GM23248 (cell line): ENCODE results near the gene ZBTB44. TPM values are rescaled to one million over a fixed set of nuclear protein-coding genes. Genes with fewer than 3 reads are reported as not detected.
"Not testable (repeated sequence)": the region's sequence is repeated elsewhere in the genome, so short reads cannot be mapped to it uniquely, and the experiment has no call there.

ENCODE experiments used
- DNase-seq: peaks from one replicate; pipeline ENCODE4 v3.0.0-alpha.2; 2015
- H2AFZ ChIP-seq: fragments of 200-600 bp; sonication (generic); 2 replicates; pipeline ENCODE4 v1.6.1; 2016; ENCODE audit warnings: antibody characterized with exemption
- H3F3A ChIP-seq: fragments of 200-600 bp; sonication (generic); 2 replicates; pipeline ENCODE4 v1.6.1; 2016; ENCODE audit warnings: mild to moderate bottlenecking, antibody characterized with exemption, mixed run types; ENCODE audit not compliant: insufficient read depth
- H3K27ac ChIP-seq: fragments of 200-600 bp; sonication (generic); 2 replicates; pipeline ENCODE4 v1.5.1; 2016; ENCODE audit warnings: mild to moderate bottlenecking
- H3K27me3 ChIP-seq: fragments of 200-600 bp; sonication (generic); replicated peaks from 2 replicates; pipeline ENCODE4 v1.6.1; 2016; ENCODE audit warnings: mild to moderate bottlenecking; ENCODE audit not compliant: insufficient read depth
- H3K36me3 ChIP-seq: fragments of 200-600 bp; sonication (generic); 2 replicates; pipeline ENCODE4 v1.6.1; 2016; ENCODE audit warnings: low read depth, mild to moderate bottlenecking
- H3K4me1 ChIP-seq: fragments of 200-600 bp; sonication (generic); 2 replicates; pipeline ENCODE4 v1.6.1; 2016; ENCODE audit warnings: mild to moderate bottlenecking; ENCODE audit not compliant: insufficient read depth
- H3K4me2 ChIP-seq: fragments of 200-600 bp; sonication (generic); one replicate; pipeline ENCODE4 v1.6.1; 2016; ENCODE audit warnings: mild to moderate bottlenecking; ENCODE audit not compliant: unreplicated experiment
- H3K4me3 ChIP-seq: fragments of 200-600 bp; sonication (generic); 2 replicates; pipeline ENCODE4 v1.5.1; 2016; ENCODE audit warnings: mild to moderate bottlenecking
- H3K79me2 ChIP-seq: fragments of 200-600 bp; sonication (generic); 2 replicates; pipeline ENCODE4 v1.6.1; 2016; ENCODE audit warnings: mild to moderate bottlenecking; ENCODE audit not compliant: insufficient read depth
- H3K9ac ChIP-seq: fragments of 200-600 bp; sonication (generic); 2 replicates; pipeline ENCODE4 v1.6.1; 2016; ENCODE audit warnings: mild to moderate bottlenecking
- H3K9me2 ChIP-seq: fragments of 200-600 bp; sonication (generic); 2 replicates; pipeline ENCODE4 v1.6.1; 2016; ENCODE audit warnings: mixed run types, mild to moderate bottlenecking, moderate library complexity; ENCODE audit not compliant: insufficient read depth
- H3K9me3 ChIP-seq: fragments of 200-600 bp; sonication (generic); one replicate; pipeline ENCODE4 v1.6.1; 2017; ENCODE audit warnings: low read depth
- H4K20me1 ChIP-seq: fragments of 200-600 bp; sonication (generic); 2 replicates; pipeline ENCODE4 v1.6.0; 2016; ENCODE audit not compliant: insufficient read depth
- EZH2 ChIP-seq: fragments of 200-600 bp; sonication (generic); IDR thresholded peaks from 2 replicates; pipeline ENCODE4 v1.6.1; 2018; ENCODE audit warnings: antibody characterized with exemption, mild to moderate bottlenecking; ENCODE audit not compliant: insufficient read depth, poor library complexity, severe bottlenecking
- EZH2phosphoT487 ChIP-seq: fragments of 200-600 bp; sonication (generic); IDR thresholded peaks from 2 replicates; pipeline ENCODE4 v1.6.1; 2018; ENCODE audit warnings: antibody characterized with exemption, moderate library complexity, mild to moderate bottlenecking, low read depth; ENCODE audit not compliant: insufficient read depth
- WGBS, 2 experiments: methylation state at CpG; one replicate each; pipeline ENCODE4 v1.1.6; 2015 to 2017; ENCODE audit warnings: low lambda C conversion rate in 2 of 2, low coverage in 1 of 2; ENCODE audit errors: missing lambda C conversion rate in 2 of 2; 5-methylcytosine and 5-hydroxymethylcytosine counted together
- in situ Hi-C: fragments of 300-500 bp; cut with MboI; formaldehyde crosslinking; loops from 2 replicates; pipeline ENCODE4 v1.15.0; 2020
- polyA plus RNA-seq: library from polyadenylated mRNA; unstranded; fragments of >200 nt; fragmentation: Nextera tagmentation; extraction: Ambion mirVana; gene quantifications from 2 replicates; pipeline ENCODE4 v1.2.1, GENCODE V29; 2016
- total RNA-seq: library from RNA; depleted of rRNA; stranded (reverse); fragments of >200 nt; shearing (Covaris generic); gene quantifications from 2 replicates; pipeline ENCODE4 v1.2.3, GENCODE V29; 2014

Gene ZBTB44
- total and polyA plus RNA-seq, 2 experiments from 2014 or later = 4.1 to 17.4 TPM

DNA sequence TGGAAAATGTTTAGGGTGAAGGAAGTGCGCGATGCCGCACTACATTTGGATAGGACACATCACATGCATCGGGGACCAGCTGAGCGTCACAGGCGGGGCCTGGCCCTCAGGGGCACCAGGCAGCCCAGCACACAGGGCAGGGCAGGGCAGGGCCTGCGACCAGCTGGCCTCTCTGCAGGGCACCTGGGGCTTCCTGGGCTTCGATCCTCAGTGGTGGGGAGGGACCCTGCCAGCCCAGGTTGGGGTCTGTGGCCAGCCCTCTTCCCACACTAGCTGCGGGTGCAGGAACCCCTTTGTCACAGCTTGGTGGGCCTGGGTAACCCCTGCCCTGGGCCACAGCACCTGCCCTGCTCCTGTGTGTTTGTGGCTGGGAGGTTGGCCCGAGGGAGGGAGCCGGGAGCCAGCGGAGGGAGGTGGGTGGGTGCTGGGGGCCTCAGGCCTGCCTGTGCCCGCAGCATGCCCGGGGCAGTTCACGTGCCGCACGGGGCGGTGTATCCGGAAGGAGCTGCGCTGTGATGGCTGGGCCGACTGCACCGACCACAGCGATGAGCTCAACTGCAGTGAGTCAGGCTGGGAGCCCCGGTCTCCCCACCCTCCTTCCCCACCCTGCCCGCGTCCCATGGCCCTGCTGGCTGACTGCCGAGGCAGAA, 117.2 kb downstream of the ZBTB44 start:
- no peaks in the 10 kb centered on the region for H4K20me1 ChIP-seq
- no peaks in the 10 kb centered on the region for H3K9me3 ChIP-seq
- no peak overlapping the region for H3K4me3 ChIP-seq
- TF ChIP-seq EZH2phosphoT487 = no peak
- no peak for TF ChIP-seq EZH2
- H3K4me1 ChIP-seq = no peaks in the 10 kb centered on the region
- WGBS, 2 experiments = 78 to 89% methylated on average over 15 to 27 of the region's 27 CpGs
- H3K27me3 ChIP-seq = no peaks in the 10 kb centered on the region; the same call in 1 of the 2 replicates
- no peaks in the 10 kb centered on the region for H3F3A ChIP-seq
- H3K79me2 ChIP-seq = no peaks in the 10 kb centered on the region
- no peak overlapping the region for H2AFZ ChIP-seq
- no peak overlapping the region for H3K27ac ChIP-seq
- peak; percentile 13 for DNase-seq
- no peaks in the 10 kb centered on the region for H3K9me2 ChIP-seq
- no peaks in the 10 kb centered on the region for H3K36me3 ChIP-seq
- in situ Hi-C loops = no loop called here
- H3K4me2 ChIP-seq = no peak overlapping the region
- H3K9ac ChIP-seq = no peak overlapping the region

DNA sequence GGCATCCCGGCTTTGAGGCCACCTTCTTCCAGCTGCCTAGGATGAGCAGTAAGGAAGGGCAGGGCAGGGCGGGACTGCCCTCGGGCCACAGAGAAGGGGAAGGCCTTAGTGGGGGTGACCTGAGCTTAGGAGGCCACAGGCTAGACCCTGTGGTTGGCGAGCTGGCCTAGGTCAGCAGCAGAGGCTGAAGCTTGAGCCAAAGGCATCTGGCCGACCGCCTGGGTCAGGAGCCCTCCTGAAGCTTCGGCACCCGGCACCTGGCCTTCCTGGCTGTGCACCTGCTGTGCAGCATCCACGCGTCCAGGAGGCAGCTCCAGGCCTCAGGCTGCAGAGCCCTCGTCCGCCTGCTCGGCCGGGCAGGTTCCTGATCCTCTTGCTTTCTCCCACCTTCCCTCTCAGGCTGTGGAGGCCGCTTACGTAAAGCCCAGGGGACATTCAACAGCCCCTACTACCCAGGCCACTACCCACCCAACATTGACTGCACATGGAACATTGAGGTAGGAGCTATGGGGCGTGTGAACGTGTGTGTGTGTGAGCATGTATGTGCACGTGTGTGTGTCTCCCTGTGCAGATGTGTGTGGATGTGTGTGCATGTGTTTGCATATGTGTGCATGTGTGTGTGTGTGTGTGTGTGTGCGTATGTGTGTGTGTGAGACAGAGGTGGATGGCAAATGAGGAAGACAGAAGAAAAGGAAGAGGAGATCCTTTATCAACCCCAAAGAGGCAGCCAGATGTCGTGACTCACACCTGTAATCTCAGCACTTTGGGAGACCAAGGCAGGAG, 120.3 kb downstream of the ZBTB44 start:
- no peak overlapping the region for H3K9ac ChIP-seq
- H3K79me2 ChIP-seq = no peaks in the 10 kb centered on the region
- H3K27me3 ChIP-seq = no peaks in the 10 kb centered on the region; the same call in 1 of the 2 replicates
- H2AFZ ChIP-seq = no peak overlapping the region
- H3K4me1 ChIP-seq = no peaks in the 10 kb centered on the region
- H3K27ac ChIP-seq = no peak overlapping the region
- no peaks in the 10 kb centered on the region for H3K36me3 ChIP-seq
- no peaks in the 10 kb centered on the region for H3K9me2 ChIP-seq
- TF ChIP-seq EZH2phosphoT487 = no peak
- TF ChIP-seq EZH2 = no peak
- 80 to 87% methylated on average over 19 to 21 of the region's 21 CpGs for WGBS, 2 experiments
- no peak for DNase-seq
- no peaks in the 10 kb centered on the region for H3K9me3 ChIP-seq
- no peak overlapping the region for H3K4me3 ChIP-seq
- H3K4me2 ChIP-seq = no peak overlapping the region
- in situ Hi-C loops = no loop called here
- no peaks in the 10 kb centered on the region for H4K20me1 ChIP-seq
- H3F3A ChIP-seq = no peaks in the 10 kb centered on the region

DNA sequence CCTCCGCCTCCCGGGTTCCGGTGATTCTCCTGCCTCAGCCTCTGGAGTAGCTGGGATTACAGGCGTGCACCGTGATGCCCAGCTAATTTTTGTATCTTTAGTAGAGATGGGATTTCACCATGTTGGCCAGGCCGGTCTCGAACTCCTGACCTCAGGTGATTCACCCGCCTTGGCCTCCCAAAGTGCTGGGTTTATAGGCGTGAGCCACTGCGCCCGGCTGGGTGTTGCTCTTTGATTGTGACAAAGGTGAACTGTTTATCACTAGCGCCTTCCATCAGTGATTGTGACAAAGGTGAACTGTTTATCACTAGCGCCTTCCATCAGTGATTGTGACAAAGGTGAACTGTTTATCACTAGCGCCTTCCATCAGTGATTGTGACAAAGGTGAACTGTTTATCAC, 121.2 kb downstream of the ZBTB44 start:
- H3K4me3 ChIP-seq, H2AFZ ChIP-seq, H3K36me3 ChIP-seq, H3K27ac ChIP-seq, H3K79me2 ChIP-seq, H3K27me3 ChIP-seq, H3K9me3 ChIP-seq, H3K9me2 ChIP-seq, H4K20me1 ChIP-seq, DNase-seq, H3F3A ChIP-seq, in situ Hi-C loops, H3K9ac ChIP-seq, H3K4me2 ChIP-seq, H3K4me1 ChIP-seq: not testable (repeated sequence)
- 94 to 96% methylated on average over 14 of the region's 14 CpGs for WGBS, 2 experiments

DNA sequence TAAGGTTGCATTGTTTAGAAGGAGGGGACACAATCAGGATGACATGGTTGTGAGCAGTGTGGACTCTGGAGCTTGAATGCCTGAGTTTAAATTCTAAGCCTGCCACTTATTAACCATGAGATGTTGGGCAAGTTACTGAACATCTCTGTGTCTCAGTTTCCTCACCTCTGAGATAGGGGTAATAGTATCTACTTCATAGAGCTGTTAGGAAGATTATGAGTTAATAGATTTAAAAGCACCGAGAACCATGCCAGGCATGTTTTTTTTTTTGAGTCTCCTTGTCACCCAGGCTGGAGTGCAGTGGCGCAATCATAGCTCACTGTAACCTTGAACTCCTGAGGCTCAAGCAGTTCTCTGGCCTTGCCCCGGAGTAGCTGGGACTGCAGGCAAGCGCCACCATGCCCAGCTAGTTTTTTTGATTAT, 121.9 kb downstream of the ZBTB44 start:
- WGBS, 2 experiments = 70 to 79% methylated on average over 4 of the region's 4 CpGs
- Histone ChIP-seq H2AFZ (no peak overlapping the region), H3K4me2 (no peak overlapping the region), H3K9ac (no peak overlapping the region), H3K36me3 (no peaks in the 10 kb centered on the region), H3F3A (no peaks in the 10 kb centered on the region), H4K20me1 (no peaks in the 10 kb centered on the region), H3K9me2 (no peaks in the 10 kb centered on the region), H3K27ac (no peak overlapping the region), H3K4me1 (no peaks in the 10 kb centered on the region), H3K27me3 (no peaks in the 10 kb centered on the region; the same call in 1 of the 2 replicates), H3K4me3 (no peak overlapping the region), H3K9me3 (no peaks in the 10 kb centered on the region), H3K79me2 (no peaks in the 10 kb centered on the region)
- in situ Hi-C loops = no loop called here
- no peak for TF ChIP-seq EZH2phosphoT487
- TF ChIP-seq EZH2 = no peak
- DNase-seq = no peak
